Activated naive CD4-positive, alpha-beta T cell treated with anti-CD3 and anti-CD28 coated beads, Interleukin-2, amount 10 ng/mL, durations not matched to agents 7 days and 5 days (primary cell): ENCODE results near the gene SERINC1.
A peak's percentile ranks its signal among the peaks of the same experiment; 100 is the strongest.

Source experiments
- CTCF ChIA-PET: fragments of 350-600 bp; sonication (Branson Sonifier 250); formaldehyde crosslinking; loops from one replicate; lab custom pipeline; 2021; ENCODE audit warnings: antibody characterized with exemption; lab: Charles Lee
- DNase-seq: peaks from one replicate; pipeline ENCODE4 v3.0.0-alpha.2; 2020
- H3K27ac Mint-ChIP-seq: one replicate; pipeline ENCODE4 v1.8.0; 2021; ENCODE audit warnings: mild to moderate bottlenecking, moderate library complexity, mixed read lengths
- H3K27me3 Mint-ChIP-seq: one replicate; pipeline ENCODE4 v1.8.0; 2021; ENCODE audit warnings: mild to moderate bottlenecking, mixed read lengths
- H3K36me3 Mint-ChIP-seq: one replicate; pipeline ENCODE4 v1.8.0; 2021; ENCODE audit warnings: mixed read lengths
- H3K4me1 Mint-ChIP-seq: one replicate; pipeline ENCODE4 v1.8.0; 2021; ENCODE audit warnings: mixed read lengths
- H3K4me3 Mint-ChIP-seq: one replicate; pipeline ENCODE4 v1.8.0; 2021; ENCODE audit warnings: mild to moderate bottlenecking, moderate library complexity, mixed read lengths
- H3K9me3 Mint-ChIP-seq: one replicate; pipeline ENCODE4 v1.8.0; 2021; ENCODE audit warnings: mixed read lengths

Gene SERINC1

GRCh38 chr6:122422614-122423267 is 48.9 kb downstream of the SERINC1 start:
- CTCF ChIA-PET = no interaction called here
- Mint-ChIP-seq H3K36me3 (peaks cover 50% of the 10 kb centered on the region), H3K9me3 (no peaks in the 10 kb centered on the region), H3K27ac (no peak overlapping the region), H3K4me1 (no peaks in the 10 kb centered on the region), H3K27me3 (no peaks in the 10 kb centered on the region), H3K4me3 (no peak overlapping the region)
- no peak for DNase-seq

GRCh38 chr6:122422003-122422402 is 49.6 kb downstream of the SERINC1 start:
- no peak overlapping the region for H3K4me3 Mint-ChIP-seq
- CTCF ChIA-PET = no interaction called here

GRCh38 chr6:122416825-122417224 is 54.8 kb downstream of the SERINC1 start:
- CTCF ChIA-PET = no interaction called here
- peaks cover 25% of the 10 kb centered on the region for H3K36me3 Mint-ChIP-seq

More at GRCh38 chr6:122422003-122422402, 49.6 kb downstream of the SERINC1 start:
- Mint-ChIP-seq H3K9me3 (no peaks in the 10 kb centered on the region), H3K36me3 (peaks cover 45% of the 10 kb centered on the region), H3K27ac (no peak overlapping the region), H3K4me1 (no peaks in the 10 kb centered on the region), H3K27me3 (no peaks in the 10 kb centered on the region)
- no peak for DNase-seq

DNA sequence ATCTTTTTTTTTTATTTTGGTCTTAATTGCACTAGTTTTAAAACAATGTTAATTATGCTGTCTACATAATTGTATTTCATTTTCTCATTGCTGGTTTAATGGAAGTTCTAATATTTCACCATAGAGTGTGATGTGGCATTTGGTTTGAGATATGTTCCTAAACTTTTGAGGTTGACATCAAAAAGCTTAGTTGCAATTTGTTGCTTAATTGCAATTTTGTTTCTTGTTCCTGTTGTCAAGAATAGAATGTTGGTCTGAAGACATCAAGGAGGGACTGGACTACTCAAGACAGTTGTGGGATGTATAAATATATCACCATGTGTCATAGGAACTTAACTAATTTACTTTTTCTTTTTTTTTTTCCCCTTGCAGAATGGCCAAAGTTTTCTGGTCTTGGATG is 59.6 kb downstream of the SERINC1 start:
- DNase-seq = no peak
- CTCF ChIA-PET = interaction anchor here (0.9 kb wide), 1 partner anchor 18 kb away, joined by 4 read pairs; no protein-coding TSS in a partner anchor
- Mint-ChIP-seq H3K4me1 (peaks cover 32% of the 10 kb centered on the region), H3K9me3 (no peaks in the 10 kb centered on the region), H3K27ac (no peak overlapping the region), H3K27me3 (no peaks in the 10 kb centered on the region), H3K4me3 (no peak overlapping the region), H3K36me3 (peaks cover 34% of the 10 kb centered on the region)

More at GRCh38 chr6:122416825-122417224, 54.8 kb downstream of the SERINC1 start:
- Mint-ChIP-seq H3K9me3 (no peaks in the 10 kb centered on the region), H3K4me3 (no peak overlapping the region), H3K4me1 (no peaks in the 10 kb centered on the region), H3K27ac (no peak overlapping the region), H3K27me3 (no peaks in the 10 kb centered on the region)
- DNase-seq = no peak

- CTCF ChIA-PET = no interaction called here
- H3K4me3 Mint-ChIP-seq = peak overlapping the region; percentile 65
- no peak for DNase-seq
- peak overlapping the region; percentile 90 for H3K27ac Mint-ChIP-seq
- H3K27me3 Mint-ChIP-seq = no peaks in the 10 kb centered on the region
- H3K4me1 Mint-ChIP-seq = peaks cover 44% of the 10 kb centered on the region
- H3K36me3 Mint-ChIP-seq = peaks cover 40% of the 10 kb centered on the region
- H3K9me3 Mint-ChIP-seq = no peaks in the 10 kb centered on the region
Measured at GRCh38 chr6:122408702-122409458, 62.7 kb downstream of the SERINC1 start.

- H3K4me3 Mint-ChIP-seq = peak overlapping the region; percentile 65
- H3K4me1 Mint-ChIP-seq = peaks cover 47% of the 10 kb centered on the region
- H3K36me3 Mint-ChIP-seq = peaks cover 37% of the 10 kb centered on the region
- no peaks in the 10 kb centered on the region for H3K9me3 Mint-ChIP-seq
- DNase-seq = no peak
- H3K27ac Mint-ChIP-seq = peak overlapping the region; percentile 90
- CTCF ChIA-PET = no interaction called here
- no peaks in the 10 kb centered on the region for H3K27me3 Mint-ChIP-seq
Measured at GRCh38 chr6:122408240-122408639, 63.4 kb downstream of the SERINC1 start.

- H3K27me3 Mint-ChIP-seq = no peaks in the 10 kb centered on the region
- no peaks in the 10 kb centered on the region for H3K9me3 Mint-ChIP-seq
- CTCF ChIA-PET = no interaction called here
- no peak overlapping the region for H3K27ac Mint-ChIP-seq
- H3K4me1 Mint-ChIP-seq = peaks cover 48% of the 10 kb centered on the region
- no peak for DNase-seq
- H3K4me3 Mint-ChIP-seq = no peak overlapping the region
- peaks cover 37% of the 10 kb centered on the region for H3K36me3 Mint-ChIP-seq
Measured at GRCh38 chr6:122407712-122408111, 63.9 kb downstream of the SERINC1 start.

DNA sequence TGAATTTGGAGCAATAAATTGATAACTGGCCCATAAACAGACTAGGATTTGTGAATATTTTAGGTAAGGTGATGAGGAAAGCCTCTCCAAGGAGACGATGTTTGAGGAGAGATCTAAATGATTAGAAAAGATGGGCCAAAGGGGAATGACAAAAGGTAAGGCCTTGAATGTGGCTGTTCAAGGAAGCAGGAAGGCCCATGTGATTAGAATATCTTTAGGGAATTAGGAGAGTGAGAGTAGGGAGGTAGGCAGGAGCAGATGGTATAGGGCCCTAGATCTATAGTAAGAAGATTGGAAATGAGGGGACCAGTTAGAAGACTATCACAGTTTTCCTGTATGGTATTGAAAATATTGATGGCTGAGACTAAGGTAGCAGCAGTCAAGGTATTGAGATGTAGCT is 65.4 kb downstream of the SERINC1 start:
- Mint-ChIP-seq H3K4me3 (no peak overlapping the region), H3K36me3 (peaks cover 35% of the 10 kb centered on the region), H3K27me3 (no peaks in the 10 kb centered on the region), H3K4me1 (peaks cover 62% of the 10 kb centered on the region), H3K9me3 (no peaks in the 10 kb centered on the region), H3K27ac (no peak overlapping the region)
- CTCF ChIA-PET = interaction anchor here (1.4 kb wide), 1 partner anchor 26 kb away, joined by 3 read pairs; no protein-coding TSS in a partner anchor
- DNase-seq = no peak

DNA sequence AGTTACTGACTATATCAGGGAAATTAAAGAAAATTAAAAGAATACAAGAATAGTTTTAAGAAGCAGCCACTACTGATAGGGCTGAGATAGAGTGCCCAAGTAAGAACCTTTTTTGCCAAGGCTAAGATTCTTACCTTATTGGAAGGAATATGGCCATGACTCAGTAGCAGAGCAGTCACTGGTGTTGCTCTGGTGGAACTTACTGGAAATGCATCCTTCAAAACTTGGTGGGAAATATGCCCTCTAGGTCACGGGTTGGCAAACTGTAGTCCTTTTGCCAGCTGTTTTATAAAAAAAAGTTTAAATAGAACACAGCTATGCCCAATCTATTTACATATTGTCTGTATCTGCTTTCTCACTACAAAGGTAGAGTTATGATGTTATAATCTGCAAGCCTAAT is 66.2 kb downstream of the SERINC1 start:
- CTCF ChIA-PET = interaction anchor here (1.4 kb wide), 1 partner anchor 27 kb away, joined by 3 read pairs; no protein-coding TSS in a partner anchor
- no peaks in the 10 kb centered on the region for H3K9me3 Mint-ChIP-seq
- peaks cover 66% of the 10 kb centered on the region for H3K4me1 Mint-ChIP-seq
- peaks cover 32% of the 10 kb centered on the region for H3K36me3 Mint-ChIP-seq
- no peak for DNase-seq
- H3K27me3 Mint-ChIP-seq = no peaks in the 10 kb centered on the region
- no peak overlapping the region for H3K4me3 Mint-ChIP-seq
- no peak overlapping the region for H3K27ac Mint-ChIP-seq

GRCh38 chr6:122404444-122404843 is 67.2 kb downstream of the SERINC1 start:
- no peak for DNase-seq
- H3K36me3 Mint-ChIP-seq = peaks cover 31% of the 10 kb centered on the region
- peaks cover 59% of the 10 kb centered on the region for H3K4me1 Mint-ChIP-seq
- CTCF ChIA-PET = no interaction called here
- H3K9me3 Mint-ChIP-seq = no peaks in the 10 kb centered on the region
- H3K4me3 Mint-ChIP-seq = no peak overlapping the region
- H3K27ac Mint-ChIP-seq = no peak overlapping the region
- no peaks in the 10 kb centered on the region for H3K27me3 Mint-ChIP-seq

- no peak overlapping the region for H3K27ac Mint-ChIP-seq
- DNase-seq = no peak
- CTCF ChIA-PET = interaction anchor here (1.1 kb wide), 1 partner anchor 73 kb away, joined by 5 read pairs; no protein-coding TSS in a partner anchor
- peaks cover 36% of the 10 kb centered on the region for H3K4me1 Mint-ChIP-seq
- no peaks in the 10 kb centered on the region for H3K9me3 Mint-ChIP-seq
- peaks cover 15% of the 10 kb centered on the region for H3K36me3 Mint-ChIP-seq
- H3K4me3 Mint-ChIP-seq = peak overlapping the region; percentile 98
- H3K27me3 Mint-ChIP-seq = no peaks in the 10 kb centered on the region
Measured at GRCh38 chr6:122401104-122401503, 70.5 kb downstream of the SERINC1 start.

DNA sequence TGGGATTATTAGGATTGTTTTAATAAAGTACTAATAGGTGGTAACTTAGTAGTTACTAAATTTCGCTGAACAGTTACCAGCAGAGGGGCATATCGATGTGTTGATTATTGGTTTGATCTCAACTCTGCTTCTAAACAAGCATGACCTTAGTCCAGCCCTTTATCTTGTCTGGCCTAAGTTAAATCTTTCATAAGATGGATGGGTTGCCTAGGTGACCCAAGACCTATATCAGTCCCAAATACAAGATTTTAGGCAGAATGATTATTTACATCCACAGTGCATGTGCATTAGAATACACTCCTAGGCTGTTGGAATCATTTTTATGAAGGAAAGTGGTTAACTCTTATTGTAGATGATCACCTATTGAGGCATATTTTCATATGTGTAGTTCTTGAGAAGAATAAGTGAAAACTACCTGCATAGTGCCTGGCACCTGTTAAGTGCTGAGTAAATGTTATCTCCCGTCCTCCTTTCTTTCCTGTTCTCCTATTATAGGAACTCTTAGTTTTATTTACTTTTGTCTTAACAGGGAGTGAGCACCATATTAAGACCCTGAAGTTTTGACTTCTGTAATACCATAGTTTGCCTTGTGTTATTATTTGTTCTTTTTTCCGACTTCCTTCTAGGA is 71.0 kb downstream of the SERINC1 start:
- Mint-ChIP-seq H3K36me3 (peaks cover 14% of the 10 kb centered on the region), H3K27me3 (no peaks in the 10 kb centered on the region), H3K27ac (peak overlapping the region; percentile 93), H3K4me1 (peaks cover 35% of the 10 kb centered on the region), H3K4me3 (peak overlapping the region; percentile 98), H3K9me3 (no peaks in the 10 kb centered on the region)
- DNase-seq = no peak
- CTCF ChIA-PET = no interaction called here

DNA sequence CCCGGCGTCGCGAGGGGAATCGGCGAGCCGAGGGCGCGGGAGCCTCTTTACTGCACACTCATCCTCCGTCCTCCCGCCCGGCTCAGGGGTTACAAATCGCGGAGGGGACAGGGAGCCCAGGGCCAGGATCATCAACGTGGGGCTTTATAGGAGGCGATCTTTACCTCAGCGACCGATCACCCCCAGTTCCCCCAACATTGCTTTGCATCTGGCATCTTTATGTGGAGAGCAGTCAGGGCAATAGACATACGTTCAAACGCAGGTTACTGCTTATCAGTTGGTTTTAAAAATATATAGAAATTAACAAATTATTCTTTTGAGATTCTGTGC is 71.5 kb downstream of the SERINC1 start:
- Mint-ChIP-seq H3K27me3 (no peaks in the 10 kb centered on the region), H3K36me3 (peaks cover 14% of the 10 kb centered on the region), H3K4me1 (peaks cover 35% of the 10 kb centered on the region), H3K9me3 (no peaks in the 10 kb centered on the region), H3K27ac (peak overlapping the region; percentile 93), H3K4me3 (peak overlapping the region; percentile 98)
- DNase-seq = no peak
- CTCF ChIA-PET = interaction anchor here (1.4 kb wide), 1 partner anchor 32 kb away, joined by 4 read pairs; no protein-coding TSS in a partner anchor

- CTCF ChIA-PET = interaction anchor here (0.7 to 1.4 kb wide), 2 partner anchors 33 to 131 kb away, joined by 3 to 4 read pairs; no protein-coding TSS in a partner anchor
- peak; percentile 96 for DNase-seq
- Mint-ChIP-seq H3K4me3 (peak within 1 kb of the TSS; percentile 98), H3K9me3 (no peaks in the 10 kb centered on the region), H3K36me3 (peaks cover 14% of the 10 kb centered on the region), H3K27me3 (no peaks in the 10 kb centered on the region), H3K4me1 (peaks cover 33% of the 10 kb centered on the region), H3K27ac (peak within 1 kb of the TSS; percentile 93)
Measured at GRCh38 chr6:122399348-122400120, 72.1 kb downstream of the SERINC1 start, which contains the start of gene HSF2. Gene HSF2 (plus strand): TSS chr6:122399652. CDS start chr6:122399738, 86 bp downstream.
